Measurements from ENCODE around the gene PSME3.

GRCh38 chr17:42850954-42851353, 17.8 kb downstream of the PSME3 start, which contains the start of gene AOC3:
- TF ChIP-seq GATA2 (IDR thresholded peaks at IDR 0.05; ENCODE audit: low read depth, low read length) (no peak), GATA3 (IDR thresholded peaks at IDR 0.05; ENCODE audit: low read depth, low read length) (no peak)
